ENCODE data around the gene MEIOB. TPM values are rescaled to one million over a fixed set of nuclear protein-coding genes. Genes with fewer than 3 reads are reported as not detected.

Gene MEIOB
- total RNA-seq, 6 experiments from 2014 or later = 0.39 to 0.40 TPM; not detected in 4

- Histone ChIP-seq H3K27ac (peak within 1 kb of the TSS; percentile 67 to 86 (median 80)), H3K27me3 (no peaks in the 10 kb centered on the region), H3K4me3 (peak within 1 kb of the TSS; percentile 96 to 99 (median 98)), H3K36me3 (peaks cover 0 to 11% (median 6%) of the 10 kb centered on the region in 4 donors), H3K4me1 (peaks cover 0 to 66% (median 14%) of the 10 kb centered on the region in 4 donors), H3K9me3 (no peaks in the 10 kb centered on the region)
- intact Hi-C loops (cut with DNase I) = no loop called here
- TF ChIP-seq POLR2A (IDR thresholded peaks at IDR 0.05) (peak; percentile 26), CTCF (IDR thresholded peaks at IDR 0.05) (no peak)
- DNase-seq (peak; percentile 93 to 95 (median 95)), ATAC-seq (peak; percentile 69 to 80 (median 71))
- no CpG with 5 or more reads among the region's 104 CpGs for WGBS (ENCODE audit: insufficient coverage, low coverage, low lambda C conversion rate, missing lambda C conversion rate)
These were observed 45.0 kb downstream of the MEIOB start, which contains the start of the genes FAHD1 and HAGH for GRCh38 chr16:1826691-1827573. FAHD1 (plus strand) TSS chr16:1827206; CDS start chr16:1827239, 33 bp downstream. HAGH (minus strand) TSS chr16:1826825; CDS start chr16:1826787, 38 bp downstream.

- 0% methylated on average over 14 of the region's 96 CpGs for WGBS (ENCODE audit: insufficient coverage, low coverage, low lambda C conversion rate, missing lambda C conversion rate)
- peak overlapping the region; percentile 63 to 86 (median 65) for H3K27ac ChIP-seq
- H3K27me3 ChIP-seq = no peaks in the 10 kb centered on the region
- peak overlapping the region; percentile 96 to 99 (median 98) for H3K4me3 ChIP-seq
- peak; percentile 0 to 11 (median 2) for ATAC-seq
- no peaks in the 10 kb centered on the region for H3K9me3 ChIP-seq
- intact Hi-C loops (cut with DNase I) = no loop called here
- peaks cover 0 to 18% (median 11%) of the 10 kb centered on the region in 4 donors for H3K36me3 ChIP-seq
- peaks cover 0 to 57% (median 12%) of the 10 kb centered on the region in 4 donors for H3K4me1 ChIP-seq
- DNase-seq = peak in 2 of 3 donors; percentile 62 to 77
- TF ChIP-seq POLR2A (IDR thresholded peaks at IDR 0.05) (no peak), CTCF (IDR thresholded peaks at IDR 0.05) (peak in 1 of 4 donors; percentile 8)
These were observed 45.9 kb downstream of the MEIOB start for GRCh38 chr16:1825864-1826690.

- DNase-seq = peak; percentile 60 to 87 (median 76)
- peaks cover 0 to 52% (median 11%) of the 10 kb centered on the region in 4 donors for H3K4me1 ChIP-seq
These were observed 46.5 kb downstream of the MEIOB start for GRCh38 chr16:1825381-1825863.

More at GRCh38 chr16:1825381-1825863, 46.5 kb downstream of the MEIOB start:
- ATAC-seq = peak; percentile 17 to 49 (median 28)
- intact Hi-C loops (cut with DNase I) = no loop called here
- no peaks in the 10 kb centered on the region for H3K9me3 ChIP-seq
- no peaks in the 10 kb centered on the region for H3K27me3 ChIP-seq
- peak overlapping the region; percentile 96 to 99 (median 98) for H3K4me3 ChIP-seq
- TF ChIP-seq CTCF (IDR thresholded peaks at IDR 0.05) (no peak), POLR2A (IDR thresholded peaks at IDR 0.05) (no peak)
- H3K36me3 ChIP-seq = peaks cover 0 to 24% (median 14%) of the 10 kb centered on the region in 4 donors
- H3K27ac ChIP-seq = peak overlapping the region; percentile 63 to 86 (median 65)
- 28% methylated on average over 8 of the region's 15 CpGs for WGBS (ENCODE audit: insufficient coverage, low coverage, low lambda C conversion rate, missing lambda C conversion rate)

Measured in right lobe of liver (tissue), 6 donors.